ENCODE data around the gene DIPK2A. TPM values are rescaled to one million over a fixed set of nuclear protein-coding genes. Genes with fewer than 3 reads are reported as not detected.

Gene DIPK2A
- total and polyA plus RNA-seq, 2 of the 13 experiments (the other 11 are each of a cell fraction or from before 2014, with no cell fraction given) = 5.8 to 8.0 TPM

GRCh38 chr3:143979041-143979440 is 7.4 kb downstream of the DIPK2A start:
- Histone ChIP-seq H3K9ac (ENCODE audit: insufficient read depth, low read depth, low read length) (no peak overlapping the region), H2AFZ (ENCODE audit: low read length) (no peak overlapping the region), H3K27me3 (ENCODE audit: control insufficient read depth in 1 of 2, insufficient read depth in 2 of 2, low read length in 2 of 2) (no peaks in the 10 kb centered on the region), H3K9me3 (ENCODE audit: low read length) (no peaks in the 10 kb centered on the region), H3K4me1 (ENCODE audit: insufficient read depth, low read length) (peaks cover 24% of the 10 kb centered on the region), H3K36me3 (replicated peaks in 1 of 2; ENCODE audit: control insufficient read depth in 1 of 2, insufficient read depth in 2 of 2, low read length in 2 of 2) (no peaks in the 10 kb centered on the region), H3K79me2 (ENCODE audit: insufficient read depth, low read length) (peaks cover 65% of the 10 kb centered on the region), H3K27ac (ENCODE audit: extremely low read length, insufficient read depth, low read length) (no peak overlapping the region), H3K4me3 (replicated peaks in 1 of 3; ENCODE audit: insufficient read depth in 1 of 3, low read depth in 2 of 3, low read length in 3 of 3) (no peak overlapping the region), H3K4me2 (ENCODE audit: low read depth, low read length) (no peak overlapping the region), H4K20me1 (ENCODE audit: insufficient read depth, low read length) (no peaks in the 10 kb centered on the region)
- WGBS (ENCODE audit: low lambda C conversion rate) = 46% methylated on average over 2 of the region's 2 CpGs
- in situ Hi-C loops (cut with HindIII; ENCODE audit: extremely low pct_ligation_motif_present, low pct_unique_long_range_greater_than_20kb) = no loop called here
- ATAC-seq (no peak), FAIRE-seq (no peak), DNase-seq (ENCODE audit: low spot score) (no peak)
- BruUV-seq (replicated peaks) = no TSS peak
- TF ChIP-seq ZNF30 (CRISPR knock-in tag; IDR thresholded peaks at IDR 0.05) (no peak), SOX5 (CRISPR knock-in tag; IDR thresholded peaks at IDR 0.05; ENCODE audit: borderline replicate concordance) (no peak), ZSCAN21 (CRISPR knock-in tag; IDR thresholded peaks at IDR 0.05; ENCODE audit: borderline replicate concordance) (no peak), ZIK1 (CRISPR knock-in tag; IDR thresholded peaks at IDR 0.05; ENCODE audit: borderline replicate concordance, low read depth) (no peak), MLX (CRISPR knock-in tag; IDR thresholded peaks at IDR 0.05) (no peak), ATRX (CRISPR knock-in tag; IDR thresholded peaks at IDR 0.05; ENCODE audit: borderline replicate concordance) (no peak), KMT2B (CRISPR knock-in tag; IDR thresholded peaks at IDR 0.05) (no peak), ZFP1 (CRISPR knock-in tag; IDR thresholded peaks at IDR 0.05) (no peak), CENPBD1 (CRISPR knock-in tag; IDR thresholded peaks at IDR 0.05; ENCODE audit: borderline replicate concordance, low read depth) (no peak), ZNF484 (CRISPR knock-in tag; IDR thresholded peaks at IDR 0.05; ENCODE audit: borderline replicate concordance, low read depth) (no peak), ZNF883 (CRISPR knock-in tag; IDR thresholded peaks at IDR 0.05; ENCODE audit: not compliant biosample characterization) (no peak), NCOR1 (IDR thresholded peaks at IDR 0.05; ENCODE audit: borderline replicate concordance, low read length) (no peak), ZBTB38 (CRISPR knock-in tag; IDR thresholded peaks at IDR 0.05) (no peak), ZNF256 (CRISPR knock-in tag; conservative IDR thresholded peaks at IDR 0.05) (no peak), EZH2 (conservative IDR thresholded peaks at IDR 0.05; ENCODE audit: low read depth, low read length) (no peak), SKI (IDR thresholded peaks at IDR 0.05; ENCODE audit: partially characterized antibody) (no peak), TOE1 (CRISPR knock-in tag; IDR thresholded peaks at IDR 0.05) (no peak), ARID4A (CRISPR knock-in tag; IDR thresholded peaks at IDR 0.05; ENCODE audit: borderline replicate concordance) (no peak), ZNF704 (CRISPR knock-in tag; IDR thresholded peaks at IDR 0.05; ENCODE audit: borderline replicate concordance) (no peak)
- intact Hi-C loops (cut with micrococcal nuclease; ENCODE audit: unreplicated experiment) = loop anchor here (5.0 kb wide), 1 partner anchor 793 kb away; no protein-coding TSS in a partner anchor
- POLR2A ChIA-PET = no interaction called here
- CTCF ChIA-PET (ENCODE audit: low intra/inter-chr PET ratio, low total read pairs) = no interaction called here

All from HepG2 (cell line).